DND-41 (cell line): ENCODE data around the gene VDAC2.

Experiments used
- CTCF ChIP-seq: IDR thresholded peaks from 2 replicates; pipeline ENCODE4 v1.5.1; 2012; ENCODE audit warnings: borderline replicate concordance, low read length, moderate library complexity, mild to moderate bottlenecking; ENCODE audit not compliant: poor library complexity, severe bottlenecking; ENCODE audit errors: extremely low read depth
- EZH2 ChIP-seq: IDR thresholded peaks from 3 replicates; pipeline ENCODE4 v1.6.1; 2012; ENCODE audit warnings: borderline replicate concordance, low read depth, mild to moderate bottlenecking, moderate library complexity, low read length, inconsistent platforms; ENCODE audit not compliant: severe bottlenecking

GRCh38 chr10:75228278-75228677, 17.7 kb downstream of the VDAC2 start:
- TF ChIP-seq CTCF, result no peak
- TF ChIP-seq EZH2, result no peak
